ENCODE results near the gene OR2A14.
"Not testable (repeated sequence)": the region's sequence is repeated elsewhere in the genome, so short reads cannot be mapped to it uniquely, and the experiment has no call there.

The OR2A14 gene

DNA sequence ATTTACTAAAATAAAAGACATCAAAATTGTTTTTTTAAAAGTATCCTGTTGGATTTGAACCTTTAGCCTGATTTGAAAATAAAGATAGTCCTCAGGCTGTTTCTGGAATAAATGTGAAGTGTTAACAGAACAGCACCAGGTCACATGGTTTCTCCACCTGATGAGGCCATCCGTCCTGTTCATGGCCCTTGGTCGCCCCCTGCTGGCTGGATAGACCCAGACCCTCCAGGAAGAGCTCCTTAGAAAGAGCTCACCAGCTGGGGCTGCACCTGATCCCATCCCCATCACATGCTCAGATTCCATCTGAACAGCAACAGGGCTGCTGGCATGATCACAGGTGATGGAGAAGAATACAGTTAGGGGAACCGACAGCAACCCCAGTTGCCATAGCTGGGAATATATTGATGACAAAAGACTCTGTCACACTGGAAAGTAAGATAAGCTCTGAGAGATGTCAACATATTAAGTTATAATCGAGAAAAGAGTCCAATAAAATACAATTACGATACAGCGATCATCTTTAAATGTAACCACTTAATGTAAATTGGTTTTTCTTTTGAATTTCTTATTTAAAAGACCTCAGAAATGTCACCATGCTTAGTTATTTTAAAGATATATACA, 4.8 kb downstream of the OR2A14 start:
- peak; percentile 45 to 82 for DNase-seq (ENCODE audit: low read depth in 1 of 2, low spot score in 1 of 2)
- TF ChIP-seq JUND (IDR thresholded peaks at IDR 0.05; ENCODE audit: low read depth) = no peak

DNA sequence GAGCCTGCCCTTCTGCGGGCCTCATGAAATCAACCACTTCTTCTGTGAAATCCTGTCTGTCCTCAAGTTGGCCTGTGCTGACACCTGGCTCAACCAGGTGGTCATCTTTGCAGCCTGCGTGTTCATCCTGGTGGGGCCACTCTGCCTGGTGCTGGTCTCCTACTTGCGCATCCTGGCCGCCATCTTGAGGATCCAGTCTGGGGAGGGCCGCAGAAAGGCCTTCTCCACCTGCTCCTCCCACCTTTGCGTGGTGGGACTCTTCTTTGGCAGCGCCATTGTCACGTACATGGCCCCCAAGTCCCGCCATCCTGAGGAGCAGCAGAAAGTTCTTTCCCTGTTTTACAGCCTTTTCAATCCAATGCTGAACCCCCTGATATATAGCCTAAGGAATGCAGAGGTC, 6.6 kb downstream of the OR2A14 start:
- DNase-seq (ENCODE audit: low read depth in 1 of 2, low spot score in 1 of 2); in situ Hi-C loops (cut with HindIII; ENCODE audit: low pct_unique_long_range_greater_than_20kb, low sequenced_read_pairs): not testable (repeated sequence)

More for the DNA sequence above, 4.8 kb downstream of the OR2A14 start:
- in situ Hi-C loops (cut with HindIII; ENCODE audit: low pct_unique_long_range_greater_than_20kb, low sequenced_read_pairs) = no loop called here

DNA sequence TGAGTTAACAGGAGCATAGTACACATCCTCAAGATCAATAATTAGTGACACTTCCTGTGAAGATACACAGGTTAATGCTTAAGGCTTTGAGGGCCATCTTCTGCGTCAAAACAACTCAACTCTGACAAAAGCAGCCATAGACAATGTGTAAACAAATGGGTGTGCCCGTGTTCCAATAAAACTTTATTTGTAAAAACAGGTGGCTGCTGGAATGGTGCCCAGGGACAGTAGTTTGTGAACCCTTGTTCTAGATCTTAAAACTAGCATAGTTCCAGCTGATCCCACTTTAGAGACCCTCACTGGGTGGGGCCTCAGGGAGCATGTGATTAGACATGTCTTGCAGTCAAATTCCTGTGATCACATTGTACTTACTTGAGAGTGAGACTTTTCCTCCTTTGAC, 7.8 kb downstream of the OR2A14 start:
- no peak for TF ChIP-seq JUND (IDR thresholded peaks at IDR 0.05; ENCODE audit: low read depth)
- in situ Hi-C loops (cut with HindIII; ENCODE audit: low pct_unique_long_range_greater_than_20kb, low sequenced_read_pairs) = no loop called here
- no peak for DNase-seq (ENCODE audit: low read depth in 1 of 2, low spot score in 1 of 2)

DNA sequence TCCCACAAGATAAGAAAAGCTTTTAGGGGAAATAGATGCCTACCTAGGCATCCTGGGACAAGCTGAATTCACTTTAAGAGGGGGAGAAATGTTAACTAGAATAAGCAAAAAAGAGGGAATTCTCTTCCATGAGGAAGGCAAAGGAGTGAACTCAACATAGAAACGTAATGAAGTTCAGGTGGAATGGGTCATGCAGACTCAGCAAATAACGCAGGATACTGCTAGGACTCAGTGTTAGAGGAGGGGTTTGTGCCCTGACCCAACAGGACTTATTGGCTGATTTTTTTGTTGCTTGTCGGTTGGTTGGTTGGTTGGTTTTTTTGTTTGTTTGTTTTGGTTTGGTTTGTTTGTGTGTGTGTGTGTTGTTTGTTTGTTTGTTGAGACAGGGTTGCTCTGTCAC, 9.3 kb downstream of the OR2A14 start:
- in situ Hi-C loops (cut with HindIII; ENCODE audit: low pct_unique_long_range_greater_than_20kb, low sequenced_read_pairs) = no loop called here
- TF ChIP-seq JUND (IDR thresholded peaks at IDR 0.05; ENCODE audit: low read depth) = no peak

DNA sequence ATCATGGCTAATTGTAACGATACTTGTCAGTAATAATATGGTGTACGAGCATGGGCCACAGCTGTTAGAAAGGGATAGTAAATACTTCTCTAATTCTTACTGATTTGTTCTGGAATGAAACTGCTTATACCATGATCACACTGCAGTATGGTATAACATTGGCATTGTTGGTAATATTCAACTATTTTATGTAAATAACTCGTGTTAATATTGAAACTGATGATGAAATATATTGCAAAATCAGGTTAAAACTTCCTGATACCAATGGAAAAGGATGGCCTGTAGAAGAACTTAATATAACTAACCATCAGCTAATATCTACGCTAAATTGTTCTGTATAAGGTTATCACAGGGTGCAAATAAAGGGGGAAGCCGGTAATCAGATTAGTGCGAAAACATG, 10.3 kb downstream of the OR2A14 start:
- DNase-seq (ENCODE audit: low read depth in 1 of 2, low spot score in 1 of 2) = no peak
- TF ChIP-seq JUND (IDR thresholded peaks at IDR 0.05; ENCODE audit: low read depth) = no peak
- in situ Hi-C loops (cut with HindIII; ENCODE audit: low pct_unique_long_range_greater_than_20kb, low sequenced_read_pairs) = no loop called here

More for the DNA sequence above, 9.3 kb downstream of the OR2A14 start:
- no peak for DNase-seq (ENCODE audit: low read depth in 1 of 2, low spot score in 1 of 2)

DNA sequence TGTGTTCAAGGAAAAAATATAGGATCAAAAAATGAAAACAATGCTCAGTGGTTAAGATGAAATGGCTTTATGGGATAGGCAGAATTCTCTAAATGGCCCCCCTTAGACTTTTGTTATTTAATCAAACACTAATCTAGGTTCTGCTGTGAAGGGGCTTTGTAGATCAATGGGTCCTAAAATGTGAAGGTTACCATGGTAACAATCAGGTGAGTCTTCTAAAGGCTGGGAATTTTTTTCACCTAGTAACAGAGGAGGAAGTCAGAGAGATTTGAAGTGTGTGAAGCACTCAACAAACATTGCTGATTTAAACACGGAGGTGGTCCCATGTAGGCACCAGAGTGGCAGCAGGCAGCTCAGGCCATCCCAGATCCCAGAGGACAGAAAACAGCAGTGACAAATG, 11.1 kb downstream of the OR2A14 start:
- in situ Hi-C loops (cut with HindIII; ENCODE audit: low pct_unique_long_range_greater_than_20kb, low sequenced_read_pairs) = no loop called here
- no peak for DNase-seq (ENCODE audit: low read depth in 1 of 2, low spot score in 1 of 2)
- no peak for TF ChIP-seq JUND (IDR thresholded peaks at IDR 0.05; ENCODE audit: low read depth)

DNA sequence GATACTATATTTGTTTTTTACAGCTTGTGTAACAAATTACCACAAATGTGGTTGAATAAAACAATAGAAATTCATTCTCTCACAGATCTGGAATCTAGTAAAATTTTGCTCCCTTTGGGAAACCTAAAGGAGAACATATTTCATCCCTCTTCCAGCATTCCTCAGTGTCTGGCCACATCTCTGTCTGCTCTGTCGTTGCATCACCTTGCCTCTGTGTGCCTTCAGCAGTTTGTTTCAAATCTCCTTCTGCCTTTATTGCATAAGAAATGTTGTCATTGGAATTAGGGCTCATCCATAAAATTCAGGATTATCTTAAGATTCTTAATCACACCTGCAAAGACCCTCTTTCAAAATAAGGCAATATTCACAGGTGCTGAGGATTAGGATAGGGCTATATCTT, 14.5 kb downstream of the OR2A14 start:
- in situ Hi-C loops (cut with HindIII; ENCODE audit: low pct_unique_long_range_greater_than_20kb, low sequenced_read_pairs) = no loop called here
- TF ChIP-seq JUND (IDR thresholded peaks at IDR 0.05; ENCODE audit: low read depth) = no peak
- no peak for DNase-seq (ENCODE audit: low read depth in 1 of 2, low spot score in 1 of 2)

DNA sequence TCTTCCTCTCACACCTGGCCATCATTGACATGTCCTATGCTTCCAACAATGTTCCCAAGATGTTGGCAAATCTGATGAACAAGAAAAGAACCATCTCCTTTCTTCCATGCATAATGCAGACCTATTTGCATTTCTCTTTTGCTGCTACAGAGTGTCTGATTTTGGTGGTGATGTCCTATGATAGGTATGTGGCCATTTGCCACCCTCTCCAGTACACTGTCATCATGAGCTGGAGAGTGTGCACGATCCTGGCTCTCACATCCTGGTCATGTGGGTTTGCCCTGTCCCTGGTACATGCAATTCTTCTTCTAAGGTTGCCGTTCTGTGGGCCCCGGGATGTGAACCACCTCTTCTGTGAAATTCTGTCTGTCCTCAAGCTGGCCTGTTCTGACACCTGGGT, 19.2 kb downstream of the OR2A14 start:
- TF ChIP-seq JUND (IDR thresholded peaks at IDR 0.05; ENCODE audit: low read depth) = no peak
- no peak for DNase-seq (ENCODE audit: low read depth in 1 of 2, low spot score in 1 of 2)
- in situ Hi-C loops (cut with HindIII; ENCODE audit: low pct_unique_long_range_greater_than_20kb, low sequenced_read_pairs) = no loop called here

DNA sequence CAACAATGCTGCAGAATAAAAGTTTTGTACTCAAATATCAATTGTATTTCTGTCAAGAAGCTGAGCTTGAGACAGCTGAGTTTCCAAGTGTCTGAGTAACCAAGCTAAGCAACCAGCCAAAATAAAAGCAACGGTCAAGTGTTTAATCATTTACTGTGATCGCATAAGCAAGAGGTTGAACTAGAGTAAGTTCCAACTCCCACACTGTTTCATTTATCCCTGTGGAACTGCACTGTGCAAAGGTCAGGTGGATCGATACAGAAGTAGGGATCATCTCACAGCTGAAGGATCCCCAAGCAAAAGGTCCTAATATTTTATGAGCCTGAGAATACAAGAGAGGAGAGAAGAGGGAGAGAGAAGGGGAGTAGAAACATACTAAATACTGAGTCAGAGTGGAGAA, 21.4 kb downstream of the OR2A14 start:
- in situ Hi-C loops (cut with HindIII; ENCODE audit: low pct_unique_long_range_greater_than_20kb, low sequenced_read_pairs) = no loop called here
- TF ChIP-seq JUND (IDR thresholded peaks at IDR 0.05; ENCODE audit: low read depth) = no peak
- DNase-seq (ENCODE audit: low read depth in 1 of 2, low spot score in 1 of 2) = no peak

DNA sequence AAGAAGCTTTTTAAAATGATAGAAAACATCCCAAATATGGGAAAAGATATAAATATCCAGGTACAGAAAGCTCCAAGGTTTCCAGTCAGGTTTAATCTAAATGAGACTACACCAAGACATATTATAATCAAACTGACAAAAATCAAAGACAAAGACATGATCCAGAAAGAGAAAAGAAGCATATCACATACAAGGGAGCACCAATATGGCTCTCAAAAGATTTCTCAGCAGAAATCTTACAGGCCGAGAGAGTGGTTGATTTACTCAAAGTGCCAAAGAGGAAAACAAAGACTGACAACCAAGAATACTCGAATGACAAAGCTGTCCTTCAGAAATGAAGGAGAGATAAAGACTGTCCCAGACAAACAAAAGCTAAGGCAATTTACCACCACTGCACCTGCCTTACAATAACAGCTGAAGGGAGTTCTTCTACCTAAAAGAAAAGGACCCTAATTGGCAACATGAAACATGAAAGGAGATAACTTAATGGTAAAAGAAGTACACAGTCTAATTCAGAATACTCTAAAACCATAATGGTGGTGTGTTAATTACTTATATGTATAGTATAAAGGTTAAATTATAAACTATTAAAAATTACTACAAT, 25.4 kb downstream of the OR2A14 start:
- in situ Hi-C loops (cut with HindIII; ENCODE audit: low pct_unique_long_range_greater_than_20kb, low sequenced_read_pairs) = no loop called here
- TF ChIP-seq JUND (IDR thresholded peaks at IDR 0.05; ENCODE audit: low read depth) = no peak
- no peak for DNase-seq (ENCODE audit: low read depth in 1 of 2, low spot score in 1 of 2)

DNA sequence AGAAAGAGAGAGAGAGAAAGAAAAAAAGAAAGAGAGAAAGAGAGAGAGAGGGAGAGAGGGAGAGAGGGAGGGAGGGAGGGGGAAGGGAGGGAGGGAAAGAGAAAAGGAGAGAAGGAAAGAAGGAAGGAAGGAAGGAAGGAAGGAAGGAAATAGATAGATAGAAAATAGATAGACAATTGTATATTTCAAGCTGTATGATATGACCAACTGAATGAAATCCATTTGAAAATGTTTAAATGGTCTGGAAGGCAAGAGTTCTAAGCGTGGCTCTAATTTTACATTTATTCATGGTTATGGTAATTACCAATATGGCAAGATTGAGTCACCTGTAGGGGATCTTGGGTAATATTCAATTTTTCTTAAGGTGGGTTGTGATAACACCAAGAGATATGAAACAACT, 35.9 kb downstream of the OR2A14 start:
- in situ Hi-C loops (cut with HindIII; ENCODE audit: low pct_unique_long_range_greater_than_20kb, low sequenced_read_pairs) = no loop called here
- no peak for DNase-seq (ENCODE audit: low read depth in 1 of 2, low spot score in 1 of 2)
- no peak for TF ChIP-seq JUND (IDR thresholded peaks at IDR 0.05; ENCODE audit: low read depth)

DNA sequence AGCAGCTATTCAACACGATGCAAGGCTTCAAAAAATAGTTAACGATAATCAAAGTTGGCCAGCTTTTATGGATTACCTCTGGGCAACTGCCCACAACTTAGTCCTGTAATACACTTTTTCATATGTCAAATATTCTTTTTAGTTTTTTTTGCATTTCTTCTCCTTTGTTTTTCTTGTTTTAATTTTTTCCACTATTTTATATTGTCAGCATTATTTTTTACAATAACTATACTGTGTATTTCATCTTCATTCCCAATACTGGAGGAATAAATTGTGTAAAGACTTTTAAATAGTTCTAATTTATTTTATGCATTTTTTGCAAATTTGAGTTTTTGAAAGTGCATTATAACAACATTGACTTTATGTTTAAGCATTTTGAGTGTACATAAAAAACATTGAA, 41.8 kb downstream of the OR2A14 start:
- in situ Hi-C loops (cut with HindIII; ENCODE audit: low pct_unique_long_range_greater_than_20kb, low sequenced_read_pairs) = no loop called here
- DNase-seq (ENCODE audit: low read depth in 1 of 2, low spot score in 1 of 2) = no peak
- no peak for TF ChIP-seq JUND (IDR thresholded peaks at IDR 0.05; ENCODE audit: low read depth)

DNA sequence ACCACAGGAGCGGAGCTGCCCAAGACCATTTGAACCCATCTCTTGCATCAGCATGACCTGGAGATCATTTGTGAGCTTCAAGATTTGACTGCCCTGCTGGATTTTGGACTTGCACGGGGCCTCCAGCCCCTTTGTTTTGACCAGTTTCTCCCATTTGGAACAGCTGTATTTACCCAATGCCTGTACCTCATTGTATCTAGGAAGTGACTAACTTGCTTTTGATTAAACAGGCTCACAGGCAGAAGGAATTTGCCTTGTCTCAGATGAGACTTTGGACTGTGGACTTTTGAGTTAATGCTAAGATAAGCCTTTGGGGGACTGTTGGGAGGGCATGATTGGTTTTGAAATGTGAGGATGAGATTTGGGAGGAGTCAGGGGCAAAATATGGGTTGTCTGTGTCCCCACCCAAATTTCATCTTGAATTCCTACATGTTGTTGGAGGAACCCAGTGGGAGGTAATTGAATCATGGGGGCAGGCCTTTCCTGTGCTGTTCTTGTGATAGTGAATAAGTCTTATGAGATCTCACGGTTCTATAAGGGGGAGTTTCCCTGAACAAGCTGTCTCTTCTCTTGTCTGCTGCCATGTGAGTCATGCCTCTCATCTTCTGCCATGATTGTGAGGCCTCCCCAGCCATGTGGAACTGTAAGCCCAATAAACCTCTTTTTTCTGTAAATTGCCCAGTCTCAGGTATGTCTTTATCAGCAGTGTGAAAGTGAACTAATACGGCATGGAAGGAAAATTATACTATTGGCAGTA, 48.8 kb downstream of the OR2A14 start:
- DNase-seq (ENCODE audit: low read depth in 1 of 2, low spot score in 1 of 2); in situ Hi-C loops (cut with HindIII; ENCODE audit: low pct_unique_long_range_greater_than_20kb, low sequenced_read_pairs): not testable (repeated sequence)

Data from T47D (cell line).